Activated CD4-positive, alpha-beta memory T cell treated with anti-CD3 and anti-CD28 coated beads, Interleukin-2, amount 10 ng/mL, durations not matched to agents 7 days and 5 days (primary cell): Measurements from ENCODE around the gene FPR1. TPM values are rescaled to one million over a fixed set of nuclear protein-coding genes. Genes with fewer than 3 reads are reported as not detected.
A peak's percentile ranks its signal among the peaks of the same experiment; 100 is the strongest.
"Not testable (repeated sequence)": the region's sequence is repeated elsewhere in the genome, so short reads cannot be mapped to it uniquely, and the experiment has no call there.

ENCODE experiments used
- CTCF ChIA-PET: fragments of 350-600 bp; sonication (Branson Sonifier 250); formaldehyde crosslinking; loops from one replicate; lab custom pipeline; 2021; ENCODE audit warnings: antibody characterized with exemption, inconsistent platforms; lab: Charles Lee
- POLR2A ChIA-PET: fragments of 350-600 bp; sonication (Branson Sonifier 250); formaldehyde crosslinking; loops from one replicate; lab custom pipeline; 2021; ENCODE audit warnings: antibody characterized with exemption; lab: Charles Lee
- DNase-seq: peaks from one replicate; pipeline ENCODE4 v3.0.0-alpha.2; 2020
- H3K27ac Mint-ChIP-seq: one replicate; pipeline ENCODE4 v1.8.0; 2021; ENCODE audit warnings: mild to moderate bottlenecking, mixed read lengths
- H3K27me3 Mint-ChIP-seq: one replicate; pipeline ENCODE4 v1.8.0; 2021; ENCODE audit warnings: mixed read lengths
- H3K36me3 Mint-ChIP-seq: one replicate; pipeline ENCODE4 v1.8.0; 2021; ENCODE audit warnings: low read depth, mixed read lengths
- H3K4me1 Mint-ChIP-seq: one replicate; pipeline ENCODE4 v1.8.0; 2021; ENCODE audit warnings: mixed read lengths
- H3K4me3 Mint-ChIP-seq: one replicate; pipeline ENCODE4 v1.8.0; 2021; ENCODE audit warnings: mild to moderate bottlenecking, mixed read lengths
- H3K9me3 Mint-ChIP-seq: one replicate; pipeline ENCODE4 v1.8.0; 2021; ENCODE audit warnings: mixed read lengths
- total RNA-seq, 2 experiments: library from RNA; stranded (reverse); gene quantifications; one replicate each; pipeline ENCODE4 v1.2.3, GENCODE V29; 2021

FPR1 gene
- total RNA-seq, 2 experiments from 2014 or later = not detected

DNA sequence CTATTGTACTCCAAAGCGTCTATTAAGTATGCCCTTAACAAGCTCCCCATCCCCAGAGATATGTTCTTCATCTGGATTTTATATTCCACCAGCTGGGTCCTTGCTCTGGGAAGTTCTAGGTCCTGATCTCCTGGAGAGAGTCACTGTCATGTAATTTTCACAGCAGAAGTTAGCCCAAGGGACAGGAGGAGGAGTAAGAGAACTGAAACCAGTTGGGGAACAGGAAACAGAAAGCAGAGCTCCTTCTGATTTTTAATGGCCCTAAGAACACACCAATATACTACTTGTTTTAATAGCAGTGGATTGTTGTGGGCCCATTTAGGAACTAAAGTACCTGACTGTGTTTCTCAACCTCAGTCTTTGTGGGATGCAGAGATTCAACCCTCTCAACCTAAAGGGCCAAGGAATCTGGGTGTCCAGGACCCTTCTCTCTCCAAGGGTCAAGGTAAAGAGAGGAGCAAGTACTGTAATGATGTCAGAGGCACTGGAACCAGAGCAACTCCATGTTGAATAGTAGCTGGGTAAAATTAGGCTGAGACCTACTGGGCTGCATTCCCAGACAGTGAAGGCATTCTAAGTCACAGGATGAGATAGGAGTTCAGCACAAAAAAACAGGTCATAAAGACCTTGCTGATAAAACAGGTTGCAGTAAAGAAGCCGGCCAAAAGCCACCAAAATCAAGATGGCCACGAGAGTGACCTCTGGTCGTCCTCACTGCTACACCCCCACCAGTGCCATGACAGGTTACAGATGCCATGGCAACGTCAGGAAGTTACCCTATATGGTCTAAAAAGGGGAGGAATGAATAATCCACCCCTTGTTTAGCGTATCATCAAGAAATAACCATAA lies 35.2 kb upstream of the FPR1 start:
- Mint-ChIP-seq H3K27ac (no peak overlapping the region), H3K9me3 (peaks cover 16% of the 10 kb centered on the region), H3K4me1 (no peaks in the 10 kb centered on the region), H3K36me3 (no peaks in the 10 kb centered on the region), H3K4me3 (no peak overlapping the region), H3K27me3 (no peaks in the 10 kb centered on the region)
- ChIA-PET CTCF (interaction anchor here (1.3 kb wide), 1 partner anchor 130 kb away, joined by 3 read pairs; no protein-coding TSS in a partner anchor), POLR2A (no interaction called here)
- no peak for DNase-seq

DNA sequence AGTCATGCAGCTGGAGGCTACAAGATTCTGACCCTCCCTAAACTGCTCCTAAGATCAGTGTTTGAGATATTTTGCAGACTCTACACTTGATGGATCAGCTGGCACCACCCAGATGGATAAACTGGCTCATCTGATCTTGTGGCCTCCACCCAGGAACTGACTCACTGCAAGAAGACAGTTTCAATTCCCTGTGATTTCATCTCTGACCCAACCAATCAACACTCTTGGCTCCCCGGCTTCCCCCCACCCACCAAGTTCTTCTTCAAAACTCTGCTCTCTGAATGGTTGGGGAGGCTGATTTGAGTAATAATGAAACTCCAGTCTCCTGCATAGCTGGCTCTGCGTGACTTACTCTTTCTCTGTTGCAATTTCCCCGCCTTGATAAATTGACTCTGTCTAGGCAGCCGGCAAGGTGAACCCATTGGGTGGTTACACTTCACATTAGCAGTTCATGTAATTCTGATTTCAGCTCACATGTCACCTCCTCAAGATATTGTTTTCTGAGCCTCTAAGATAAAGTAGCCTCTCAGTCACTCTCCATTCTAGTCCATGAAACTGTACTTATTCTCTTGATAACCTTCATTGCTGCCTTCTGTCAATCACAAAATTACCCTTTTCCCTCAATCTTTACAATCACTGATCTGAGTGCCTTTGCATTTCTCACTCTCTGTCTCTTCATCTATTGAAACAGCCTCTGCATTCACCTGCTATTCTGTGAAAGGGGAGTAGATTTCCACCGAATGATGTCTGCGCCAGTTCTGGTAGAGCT lies 33.4 kb upstream of the FPR1 start:
- peak; percentile 41 for DNase-seq
- Mint-ChIP-seq H3K27me3 (no peaks in the 10 kb centered on the region), H3K4me1 (no peaks in the 10 kb centered on the region), H3K9me3 (peaks cover 11% of the 10 kb centered on the region), H3K27ac (no peak overlapping the region), H3K36me3 (no peaks in the 10 kb centered on the region), H3K4me3 (no peak overlapping the region)
- POLR2A ChIA-PET = interaction anchor here (0.6 kb wide), 1 partner anchor 386 kb away, joined by 3 read pairs; the partner anchor contains the start of gene ZNF836
- CTCF ChIA-PET = no interaction called here

DNA sequence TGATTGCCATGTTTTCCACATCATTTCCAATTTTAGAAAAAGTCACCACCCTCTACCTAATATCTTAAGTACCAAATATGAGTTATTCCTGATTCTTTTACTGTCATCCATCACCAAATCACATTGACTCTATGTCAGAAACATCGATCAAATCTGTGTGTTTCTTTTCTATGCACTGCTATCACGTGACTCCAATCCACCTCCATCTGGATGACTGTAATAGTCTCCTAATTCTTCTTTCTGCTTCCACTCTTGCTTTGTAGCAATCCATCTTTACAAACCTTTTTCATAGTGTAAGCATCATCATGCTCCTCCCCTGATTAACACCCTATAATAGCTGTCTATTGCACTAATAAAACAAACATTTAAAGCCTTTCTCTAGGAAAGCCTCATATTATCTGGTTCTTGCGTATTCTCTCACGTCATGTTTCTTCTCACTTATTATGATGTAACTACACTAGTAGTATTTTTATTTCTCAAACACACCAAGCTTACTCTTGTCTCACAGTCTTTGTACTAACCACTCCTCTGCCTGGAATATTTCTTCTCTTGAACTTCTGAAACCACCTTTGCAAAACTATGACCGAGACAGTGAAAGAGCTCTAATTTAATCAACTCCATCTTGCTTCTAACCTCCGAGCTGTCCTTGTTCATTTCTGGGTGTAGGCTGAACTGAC lies 32.6 kb upstream of the FPR1 start:
- H3K36me3 Mint-ChIP-seq = no peaks in the 10 kb centered on the region

DNA sequence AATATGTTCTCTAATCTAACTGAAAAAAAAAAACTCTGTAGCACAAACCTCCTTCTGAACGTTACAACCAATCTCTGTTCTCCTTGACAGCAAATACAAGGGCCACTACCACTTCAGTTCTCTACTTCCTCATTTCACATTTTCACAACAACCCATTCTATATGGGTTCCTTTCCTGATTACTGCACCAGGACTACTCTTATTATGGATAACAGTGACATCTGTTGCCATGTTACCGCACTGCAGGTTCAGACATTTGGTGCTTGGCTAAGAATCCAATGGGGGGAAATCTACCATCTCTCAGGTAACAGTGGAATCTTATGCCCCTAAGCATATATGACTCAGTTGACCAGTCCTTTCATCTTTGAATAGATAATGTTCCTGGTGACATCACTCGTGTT lies 31.7 kb upstream of the FPR1 start:
- Mint-ChIP-seq H3K27me3 (peaks cover 6% of the 10 kb centered on the region), H3K4me3 (no peak overlapping the region), H3K4me1 (no peaks in the 10 kb centered on the region), H3K9me3 (peaks cover 6% of the 10 kb centered on the region), H3K36me3 (no peaks in the 10 kb centered on the region), H3K27ac (no peak overlapping the region)
- DNase-seq = no peak
- POLR2A ChIA-PET = no interaction called here
- CTCF ChIA-PET = no interaction called here

More for the DNA sequence above, 32.6 kb upstream of the FPR1 start:
- POLR2A ChIA-PET = interaction anchor here (0.6 kb wide), 1 partner anchor 387 kb away, joined by 3 read pairs; the partner anchor contains the start of gene ZNF836
- DNase-seq = no peak
- CTCF ChIA-PET = no interaction called here
- Mint-ChIP-seq H3K27ac (no peak overlapping the region), H3K4me3 (no peak overlapping the region), H3K27me3 (peaks cover 6% of the 10 kb centered on the region), H3K9me3 (peaks cover 9% of the 10 kb centered on the region), H3K4me1 (no peaks in the 10 kb centered on the region)

DNA sequence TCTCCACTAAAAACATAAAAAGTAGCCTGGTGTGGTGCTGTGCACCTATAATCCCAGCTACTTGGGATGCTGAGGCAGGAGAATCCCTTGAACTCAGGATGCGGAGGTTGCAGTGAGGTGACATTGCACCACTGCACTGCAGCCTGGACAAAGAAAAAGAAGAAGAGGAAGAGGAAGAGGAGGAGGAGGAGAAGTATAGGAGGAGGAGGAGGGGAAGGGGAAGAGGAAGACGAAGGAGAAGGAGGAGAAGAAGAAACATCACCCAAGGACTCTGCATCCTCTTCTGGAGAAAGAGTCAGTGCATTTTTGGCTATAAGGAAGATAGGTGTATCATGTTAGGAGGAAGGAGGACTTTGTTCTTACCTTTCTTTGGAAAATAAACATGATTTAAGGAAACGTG lies 30.3 kb upstream of the FPR1 start:
- ChIA-PET CTCF (no interaction called here), POLR2A (no interaction called here)
- H3K36me3 Mint-ChIP-seq = no peaks in the 10 kb centered on the region
- H3K4me1 Mint-ChIP-seq = peaks cover 2% of the 10 kb centered on the region
- peaks cover 13% of the 10 kb centered on the region for H3K27me3 Mint-ChIP-seq
- DNase-seq = no peak
- peaks cover 1% of the 10 kb centered on the region for H3K9me3 Mint-ChIP-seq
- H3K4me3 Mint-ChIP-seq = no peak overlapping the region
- no peak overlapping the region for H3K27ac Mint-ChIP-seq

DNA sequence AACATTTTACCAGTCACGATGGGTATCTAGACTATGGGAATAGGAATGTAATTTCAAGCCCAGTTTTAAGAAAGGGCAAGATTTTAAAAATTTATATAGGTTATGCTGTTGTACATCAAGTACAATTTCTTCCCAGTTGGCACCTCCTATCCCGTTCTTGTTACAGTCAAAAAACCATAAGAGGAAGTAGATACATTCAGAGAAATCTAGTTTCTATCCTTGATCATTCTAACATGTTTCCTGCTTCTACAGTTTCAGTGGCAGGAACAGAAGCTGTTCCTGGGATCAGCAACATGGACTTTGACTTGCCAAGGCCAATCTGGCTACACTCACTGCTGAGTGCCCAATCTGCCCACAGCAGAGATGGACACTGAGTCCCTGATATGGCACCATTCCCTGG lies 28.6 kb upstream of the FPR1 start:
- POLR2A ChIA-PET = no interaction called here
- CTCF ChIA-PET = no interaction called here
- Mint-ChIP-seq H3K9me3 (no peaks in the 10 kb centered on the region), H3K27me3 (peaks cover 18% of the 10 kb centered on the region), H3K4me1 (peaks cover 2% of the 10 kb centered on the region), H3K27ac (no peak overlapping the region), H3K36me3 (no peaks in the 10 kb centered on the region), H3K4me3 (no peak overlapping the region)
- DNase-seq = no peak

DNA sequence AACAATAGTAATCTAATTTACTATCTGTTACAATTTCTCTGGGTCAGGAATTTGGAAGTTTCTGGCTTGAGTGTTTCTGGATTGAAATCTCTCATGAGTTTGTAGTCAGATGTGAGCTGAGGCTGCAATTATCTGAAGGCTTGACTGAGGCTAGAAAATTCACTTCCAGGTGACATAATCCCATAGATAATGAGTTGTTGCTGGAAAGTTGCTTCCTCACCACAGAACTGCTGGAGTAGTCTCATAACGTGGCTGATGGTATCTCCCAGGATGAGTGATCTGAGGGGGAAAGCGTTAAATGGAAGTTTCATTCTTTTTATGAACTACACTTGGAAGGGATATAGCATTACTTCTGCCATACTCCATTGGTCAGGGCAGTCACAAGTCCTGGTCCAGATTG lies 28.0 kb upstream of the FPR1 start:
- Mint-ChIP-seq H3K9me3 (no peaks in the 10 kb centered on the region), H3K4me1 (peaks cover 2% of the 10 kb centered on the region), H3K27me3 (peaks cover 18% of the 10 kb centered on the region), H3K36me3 (no peaks in the 10 kb centered on the region), H3K27ac (no peak overlapping the region), H3K4me3 (no peak overlapping the region)
- no peak for DNase-seq
- CTCF ChIA-PET = no interaction called here
- POLR2A ChIA-PET = no interaction called here

DNA sequence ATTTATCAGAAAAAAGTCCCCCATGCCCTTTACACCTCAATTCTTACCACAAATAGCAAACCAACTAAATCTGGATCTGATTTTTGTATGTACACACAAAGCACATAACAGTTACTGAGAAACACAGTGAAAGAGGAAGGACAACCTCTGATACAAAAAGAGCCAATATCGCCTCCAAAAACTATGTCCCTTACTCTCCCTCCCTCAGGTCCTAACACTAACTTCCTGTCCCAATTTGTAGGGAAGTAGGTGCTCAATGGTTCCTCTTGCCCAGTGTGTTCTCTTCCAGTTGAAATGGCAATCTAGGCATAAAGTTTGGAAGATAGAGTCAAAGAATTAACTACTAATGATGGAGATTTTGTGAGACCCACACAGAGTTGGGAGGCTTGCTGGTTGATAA lies 27.5 kb upstream of the FPR1 start:
- Mint-ChIP-seq H3K4me1 (peaks cover 2% of the 10 kb centered on the region), H3K36me3 (no peaks in the 10 kb centered on the region), H3K4me3 (no peak overlapping the region), H3K27ac (no peak overlapping the region), H3K9me3 (no peaks in the 10 kb centered on the region), H3K27me3 (peaks cover 18% of the 10 kb centered on the region)
- ChIA-PET CTCF (no interaction called here), POLR2A (no interaction called here)
- DNase-seq = no peak

DNA sequence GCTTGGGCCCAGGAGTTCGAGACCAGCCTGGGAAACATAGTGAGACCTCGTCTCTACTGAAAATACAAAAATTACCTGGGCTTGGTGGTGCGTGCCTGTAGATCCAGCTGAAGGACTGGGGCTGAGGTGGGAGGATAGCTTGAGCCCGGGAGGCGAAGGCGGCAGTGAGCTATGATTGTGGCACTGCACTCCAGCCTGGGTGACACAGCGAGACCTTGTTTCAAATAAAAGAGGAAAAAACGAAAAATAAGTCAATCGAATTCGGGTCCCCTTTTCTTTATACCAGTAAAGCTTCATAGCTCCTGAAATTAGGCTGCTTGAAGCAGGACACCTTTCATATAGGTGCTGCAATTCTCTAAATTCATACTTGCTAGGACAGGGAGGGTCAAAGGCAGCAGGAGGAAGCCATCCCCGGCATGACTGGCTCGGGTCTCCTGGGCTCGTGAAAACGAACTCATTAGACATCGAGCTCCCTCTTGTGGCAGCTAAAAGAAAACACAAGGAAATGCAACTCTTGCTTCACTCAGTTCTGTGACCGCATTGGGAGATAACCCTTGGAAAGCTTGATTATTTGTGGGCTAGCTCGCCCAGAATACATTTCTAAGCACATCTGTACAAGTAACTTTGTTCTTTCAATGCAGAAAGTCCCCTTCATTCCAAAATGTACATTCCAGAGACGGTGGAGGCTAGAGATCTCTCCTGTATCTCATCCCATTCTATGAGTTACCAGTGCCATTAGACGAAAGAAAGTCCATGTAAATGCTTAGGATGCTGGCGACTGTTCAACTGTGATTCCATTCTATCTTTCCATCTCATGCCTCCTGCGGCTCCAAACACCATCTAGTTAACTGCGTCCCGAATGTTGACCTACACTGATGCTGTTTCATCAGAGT lies 26.1 kb upstream of the FPR1 start:
- POLR2A ChIA-PET = no interaction called here
- H3K4me3 Mint-ChIP-seq = no peak overlapping the region
- H3K4me1 Mint-ChIP-seq = peaks cover 2% of the 10 kb centered on the region
- H3K27me3 Mint-ChIP-seq = peaks cover 18% of the 10 kb centered on the region
- H3K27ac Mint-ChIP-seq = no peak overlapping the region
- peak; percentile 24 for DNase-seq
- no peaks in the 10 kb centered on the region for H3K36me3 Mint-ChIP-seq
- CTCF ChIA-PET = interaction anchor here (0.6 to 1.5 kb wide), 12 partner anchors 21 to 385 kb away, joined by 3 to 10 read pairs (median 3); no protein-coding TSS in a partner anchor
- no peaks in the 10 kb centered on the region for H3K9me3 Mint-ChIP-seq

DNA sequence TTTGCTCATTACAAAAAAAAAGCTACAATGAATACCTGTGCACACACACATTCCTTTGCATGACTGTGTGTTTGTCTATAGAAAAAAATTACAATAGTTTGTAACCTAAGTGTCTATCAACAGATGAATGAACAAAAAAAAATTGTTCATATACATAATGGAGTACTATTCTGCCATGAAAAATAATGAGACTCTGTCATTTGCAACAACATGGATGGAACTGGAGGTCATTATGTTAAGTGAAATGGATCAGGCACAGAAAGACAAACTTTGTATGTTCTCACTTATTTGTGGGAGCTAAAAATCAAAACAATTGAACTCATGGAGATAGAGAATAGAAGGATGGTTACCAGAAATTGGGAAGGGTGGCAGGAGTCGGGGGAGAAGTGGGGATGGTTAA lies 24.9 kb upstream of the FPR1 start:
- H3K4me3 Mint-ChIP-seq, H3K9me3 Mint-ChIP-seq, H3K36me3 Mint-ChIP-seq, POLR2A ChIA-PET, H3K27ac Mint-ChIP-seq, DNase-seq, H3K4me1 Mint-ChIP-seq: not testable (repeated sequence)
- H3K27me3 Mint-ChIP-seq = peaks cover 18% of the 10 kb centered on the region
- CTCF ChIA-PET = interaction anchor here (0.6 kb wide), 1 partner anchor 12 kb away, joined by 5 read pairs; no protein-coding TSS in a partner anchor

DNA sequence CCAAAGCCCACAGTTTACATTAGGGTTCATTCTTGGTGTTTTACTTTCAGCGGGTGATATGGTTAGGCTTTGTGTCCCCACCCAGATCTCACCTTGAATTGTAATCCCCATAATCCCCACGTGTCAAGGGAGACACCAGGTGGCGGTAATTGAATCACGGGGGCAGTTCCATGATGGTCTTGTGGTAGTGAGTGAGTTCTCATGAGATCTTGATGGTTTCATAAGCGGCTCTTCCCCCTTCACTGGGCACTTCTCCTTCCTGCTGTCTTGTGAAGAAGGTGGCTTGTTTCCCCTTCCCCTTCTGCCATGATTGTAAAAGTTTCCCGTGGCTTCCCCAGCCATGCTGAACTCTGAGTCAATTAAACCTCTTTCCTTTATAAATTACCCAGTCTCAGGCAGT lies 21.3 kb upstream of the FPR1 start:
- DNase-seq = no peak
- H3K9me3 Mint-ChIP-seq = no peaks in the 10 kb centered on the region
- ChIA-PET POLR2A (no interaction called here), CTCF (no interaction called here)
- no peaks in the 10 kb centered on the region for H3K36me3 Mint-ChIP-seq
- no peak overlapping the region for H3K27ac Mint-ChIP-seq
- peaks cover 9% of the 10 kb centered on the region for H3K27me3 Mint-ChIP-seq
- H3K4me1 Mint-ChIP-seq = peaks cover 2% of the 10 kb centered on the region
- H3K4me3 Mint-ChIP-seq = no peak overlapping the region

DNA sequence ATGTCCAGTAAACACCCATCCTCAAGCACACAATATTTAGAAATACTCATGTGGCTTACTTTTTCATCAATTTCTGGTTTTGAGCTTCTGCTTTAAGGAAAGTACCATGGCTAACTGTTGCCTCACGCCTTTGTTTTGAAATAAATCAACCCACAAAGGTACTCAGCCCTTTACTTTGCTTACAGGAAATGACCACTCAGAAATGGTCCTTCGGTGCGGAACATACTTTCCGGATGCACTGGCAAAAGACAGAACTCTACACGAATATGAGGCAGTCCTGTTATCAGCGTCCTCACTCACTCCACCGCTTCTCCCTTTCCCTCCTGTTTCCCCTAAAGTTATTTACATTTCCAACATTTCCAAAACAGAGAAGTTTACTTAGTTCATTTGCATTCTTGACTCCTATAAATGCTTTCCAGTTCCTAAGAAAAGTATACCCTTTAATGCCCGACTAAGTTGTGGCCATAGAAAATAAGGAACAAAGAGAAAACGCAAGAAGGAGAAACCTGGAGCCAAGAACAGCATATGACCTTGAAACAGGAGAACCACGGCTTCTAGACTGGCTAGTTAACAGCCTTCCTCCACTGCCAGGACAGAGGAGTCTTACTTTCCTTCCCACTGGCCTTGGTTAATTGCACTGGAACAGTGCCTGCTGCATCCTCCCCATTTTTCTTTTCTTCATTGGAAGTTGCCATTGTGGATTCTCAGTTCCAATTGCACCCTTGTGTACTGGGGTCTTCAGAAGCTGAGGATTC lies 19.9 kb upstream of the FPR1 start:
- CTCF ChIA-PET = no interaction called here
- DNase-seq = no peak
- H3K4me1 Mint-ChIP-seq = no peaks in the 10 kb centered on the region

More for the DNA sequence above, 19.9 kb upstream of the FPR1 start:
- Mint-ChIP-seq H3K4me3 (no peak overlapping the region), H3K27ac (no peak overlapping the region), H3K9me3 (no peaks in the 10 kb centered on the region), H3K36me3 (no peaks in the 10 kb centered on the region), H3K27me3 (peaks cover 3% of the 10 kb centered on the region)
- POLR2A ChIA-PET = no interaction called here
